SK-N-SH (cell line): ENCODE results near the gene ANTKMT.

Source experiments
- EZH2phosphoT487 ChIP-seq: fragments of 200-600 bp; sonication (generic); IDR thresholded peaks from 2 replicates; pipeline ENCODE4 v1.6.1; 2017; ENCODE audit warnings: low read depth, mixed run types, mild to moderate bottlenecking, antibody characterized with exemption, moderate library complexity, borderline replicate concordance
- NFIC ChIP-seq: IDR thresholded peaks from 2 replicates; pipeline ENCODE4 v1.4.0; 2012; ENCODE audit warnings: borderline replicate concordance
- RAD21 ChIP-seq: IDR thresholded peaks from 2 replicates; pipeline ENCODE4 v1.6.1; 2012; ENCODE audit warnings: mild to moderate bottlenecking, low read length
- SMC3 ChIP-seq: IDR thresholded peaks from 2 replicates; pipeline ENCODE4 v1.6.1; 2012; ENCODE audit warnings: low read depth, low read length, improper control_type of control experiment
- TF ChIP-seq, protein P1 (sequence below): IDR thresholded peaks from 2 replicates; pipeline ENCODE4 v1.6.1; 2012; ENCODE audit warnings: mild to moderate bottlenecking, low read depth, low read length, moderate library complexity
- TF ChIP-seq, protein P2 (sequence below): IDR thresholded peaks from 2 replicates; pipeline ENCODE4 v1.4.0; 2012; ENCODE audit warnings: low read depth, borderline replicate concordance

DNA sequence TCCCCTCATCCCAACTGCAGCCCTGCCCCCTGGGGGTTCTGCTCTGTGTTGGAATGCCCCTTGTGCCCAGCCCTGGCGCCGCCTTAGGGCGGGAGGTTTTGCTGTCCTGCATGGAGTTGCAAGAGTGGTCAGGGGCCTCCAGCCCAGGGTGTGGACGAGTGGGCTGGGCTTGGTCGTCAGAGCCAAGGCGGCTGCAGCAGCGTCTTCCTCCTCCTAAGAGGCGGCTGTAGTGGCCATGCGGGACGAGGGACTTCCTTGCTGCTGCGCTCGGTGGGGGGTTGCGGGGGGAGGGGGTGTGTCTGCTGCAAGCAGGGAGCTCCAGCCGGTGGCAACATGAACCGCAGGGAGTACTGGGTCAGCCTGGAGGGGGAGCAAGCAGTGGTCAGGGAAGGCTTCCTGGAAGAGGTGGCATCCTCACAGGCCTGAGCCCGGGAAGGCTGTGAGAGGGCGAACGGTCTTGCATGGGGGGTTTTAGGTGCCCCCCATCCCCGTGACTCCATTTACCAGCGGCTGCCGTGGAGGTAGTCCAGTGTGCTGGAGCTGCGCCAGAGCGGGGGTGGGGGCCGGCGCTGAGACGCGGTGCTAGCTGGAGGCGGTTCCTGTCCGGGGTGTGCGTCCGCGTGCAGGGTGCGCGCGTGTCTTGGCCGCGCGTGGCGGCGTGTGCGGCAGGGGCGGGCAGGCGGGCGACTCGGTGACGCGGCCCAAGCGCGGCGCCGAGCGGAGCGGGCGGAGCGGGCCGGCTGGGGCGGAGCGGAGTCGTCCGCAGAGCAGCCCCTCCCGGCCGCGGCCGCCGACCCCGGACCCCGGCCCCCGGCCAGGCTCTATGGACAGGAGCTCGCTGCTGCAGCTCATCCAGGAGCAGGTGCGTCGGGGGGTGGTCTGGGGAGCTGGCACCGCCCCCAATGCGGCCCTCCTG, 45.7 kb upstream of the ANTKMT start, which contains the start of gene RHBDL1:
- TF ChIP-seq, protein P1, sequence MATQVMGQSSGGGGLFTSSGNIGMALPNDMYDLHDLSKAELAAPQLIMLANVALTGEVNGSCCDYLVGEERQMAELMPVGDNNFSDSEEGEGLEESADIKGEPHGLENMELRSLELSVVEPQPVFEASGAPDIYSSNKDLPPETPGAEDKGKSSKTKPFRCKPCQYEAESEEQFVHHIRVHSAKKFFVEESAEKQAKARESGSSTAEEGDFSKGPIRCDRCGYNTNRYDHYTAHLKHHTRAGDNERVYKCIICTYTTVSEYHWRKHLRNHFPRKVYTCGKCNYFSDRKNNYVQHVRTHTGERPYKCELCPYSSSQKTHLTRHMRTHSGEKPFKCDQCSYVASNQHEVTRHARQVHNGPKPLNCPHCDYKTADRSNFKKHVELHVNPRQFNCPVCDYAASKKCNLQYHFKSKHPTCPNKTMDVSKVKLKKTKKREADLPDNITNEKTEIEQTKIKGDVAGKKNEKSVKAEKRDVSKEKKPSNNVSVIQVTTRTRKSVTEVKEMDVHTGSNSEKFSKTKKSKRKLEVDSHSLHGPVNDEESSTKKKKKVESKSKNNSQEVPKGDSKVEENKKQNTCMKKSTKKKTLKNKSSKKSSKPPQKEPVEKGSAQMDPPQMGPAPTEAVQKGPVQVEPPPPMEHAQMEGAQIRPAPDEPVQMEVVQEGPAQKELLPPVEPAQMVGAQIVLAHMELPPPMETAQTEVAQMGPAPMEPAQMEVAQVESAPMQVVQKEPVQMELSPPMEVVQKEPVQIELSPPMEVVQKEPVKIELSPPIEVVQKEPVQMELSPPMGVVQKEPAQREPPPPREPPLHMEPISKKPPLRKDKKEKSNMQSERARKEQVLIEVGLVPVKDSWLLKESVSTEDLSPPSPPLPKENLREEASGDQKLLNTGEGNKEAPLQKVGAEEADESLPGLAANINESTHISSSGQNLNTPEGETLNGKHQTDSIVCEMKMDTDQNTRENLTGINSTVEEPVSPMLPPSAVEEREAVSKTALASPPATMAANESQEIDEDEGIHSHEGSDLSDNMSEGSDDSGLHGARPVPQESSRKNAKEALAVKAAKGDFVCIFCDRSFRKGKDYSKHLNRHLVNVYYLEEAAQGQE: no peak
- TF ChIP-seq EZH2phosphoT487 (no peak), SMC3 (no peak), RAD21 (no peak), NFIC (peak; percentile 35; the same call in 1 of the 2 replicates)
- TF ChIP-seq, protein P2, sequence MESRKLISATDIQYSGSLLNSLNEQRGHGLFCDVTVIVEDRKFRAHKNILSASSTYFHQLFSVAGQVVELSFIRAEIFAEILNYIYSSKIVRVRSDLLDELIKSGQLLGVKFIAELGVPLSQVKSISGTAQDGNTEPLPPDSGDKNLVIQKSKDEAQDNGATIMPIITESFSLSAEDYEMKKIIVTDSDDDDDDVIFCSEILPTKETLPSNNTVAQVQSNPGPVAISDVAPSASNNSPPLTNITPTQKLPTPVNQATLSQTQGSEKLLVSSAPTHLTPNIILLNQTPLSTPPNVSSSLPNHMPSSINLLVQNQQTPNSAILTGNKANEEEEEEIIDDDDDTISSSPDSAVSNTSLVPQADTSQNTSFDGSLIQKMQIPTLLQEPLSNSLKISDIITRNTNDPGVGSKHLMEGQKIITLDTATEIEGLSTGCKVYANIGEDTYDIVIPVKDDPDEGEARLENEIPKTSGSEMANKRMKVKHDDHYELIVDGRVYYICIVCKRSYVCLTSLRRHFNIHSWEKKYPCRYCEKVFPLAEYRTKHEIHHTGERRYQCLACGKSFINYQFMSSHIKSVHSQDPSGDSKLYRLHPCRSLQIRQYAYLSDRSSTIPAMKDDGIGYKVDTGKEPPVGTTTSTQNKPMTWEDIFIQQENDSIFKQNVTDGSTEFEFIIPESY: no peak
